PC-9 (cell line): ENCODE results near the gene SIPA1L3. TPM values are rescaled to one million over a fixed set of nuclear protein-coding genes. Genes with fewer than 3 reads are reported as not detected.

Source experiments
- BruUV-seq: library from RNA; stranded (reverse); fragments of 400-500 nt; replicated peaks from 2 replicates; lab custom pipeline; 2021; lab: Mats Ljungman, UMichigan
- CTCF ChIA-PET: fragments of 300-600 bp; sonication (Branson Sonifier 250); formaldehyde crosslinking; loops from one replicate; lab custom pipeline; 2022; ENCODE audit warnings: antibody characterized with exemption; lab: Charles Lee
- POLR2A ChIA-PET: fragments of 300-600 bp; sonication (Branson Sonifier 250); formaldehyde crosslinking; loops from one replicate; lab custom pipeline; 2022; ENCODE audit warnings: antibody characterized with exemption; ENCODE audit not compliant: unreplicated experiment; lab: Charles Lee
- DNase-seq, 2 experiments: peaks; one replicate each; pipeline versions ENCODE4 v3.0.0 to v3.0.0-alpha.2; 2015 to 2022; ENCODE audit warnings: mixed read lengths in 1 of 2
- H2AFZ ChIP-seq: fragments of 200-600 bp; sonication (generic); 2 replicates; pipeline ENCODE4 v1.8.1; 2017; ENCODE audit warnings: antibody characterized with exemption
- H3F3A ChIP-seq: fragments of 200-600 bp; sonication (generic); 2 replicates; pipeline ENCODE4 v1.8.1; 2017; ENCODE audit warnings: antibody characterized with exemption, mild to moderate bottlenecking, low read depth; ENCODE audit not compliant: insufficient read depth
- H3K27ac ChIP-seq: fragments of 200-600 bp; sonication (generic); 2 replicates; pipeline ENCODE4 v1.6.1; 2016; ENCODE audit warnings: mixed run types
- H3K27me3 ChIP-seq: fragments of 200-600 bp; sonication (generic); 2 replicates; pipeline ENCODE4 v1.6.1; 2016; ENCODE audit warnings: low read depth, mixed run types; ENCODE audit not compliant: insufficient read depth
- H3K36me3 ChIP-seq: fragments of 200-600 bp; sonication (generic); 2 replicates; pipeline ENCODE4 v1.6.1; 2016; ENCODE audit warnings: low read depth, mixed run types
- H3K4me1 ChIP-seq: fragments of 200-600 bp; sonication (generic); replicated peaks from 2 replicates; pipeline ENCODE4 v1.6.1; 2016; ENCODE audit warnings: mixed run types; ENCODE audit not compliant: insufficient read depth
- H3K4me2 ChIP-seq: fragments of 200-600 bp; sonication (generic); 2 replicates; pipeline ENCODE4 v1.6.1; 2017; ENCODE audit warnings: mixed run types
- H3K4me3 ChIP-seq: fragments of 200-600 bp; sonication (generic); 2 replicates; pipeline ENCODE4 v1.6.1; 2016; ENCODE audit warnings: mixed run types
- H3K79me2 ChIP-seq: fragments of 200-600 bp; sonication (generic); 2 replicates; pipeline ENCODE4 v1.6.1; 2017; ENCODE audit warnings: low read depth, mixed run types
- H3K9me2 ChIP-seq: fragments of 200-600 bp; sonication (generic); 2 replicates; pipeline ENCODE4 v1.8.1; 2017; ENCODE audit warnings: mild to moderate bottlenecking; ENCODE audit not compliant: insufficient read depth
- H3K9me3 ChIP-seq: fragments of 200-600 bp; sonication (generic); 2 replicates; pipeline ENCODE4 v1.8.1; 2016; ENCODE audit warnings: low read depth; ENCODE audit not compliant: insufficient read depth
- H4K20me1 ChIP-seq: fragments of 200-600 bp; sonication (generic); 2 replicates; pipeline ENCODE4 v1.8.1; 2017; ENCODE audit not compliant: insufficient read depth
- CTCF ChIP-seq: fragments of 200-600 bp; sonication (generic); conservative IDR thresholded peaks from 2 replicates; pipeline ENCODE4 v1.6.1; 2017; ENCODE audit warnings: mixed run types, antibody characterized with exemption, mild to moderate bottlenecking, moderate library complexity
- EZH2 ChIP-seq: fragments of 200-600 bp; sonication (generic); IDR thresholded peaks from 2 replicates; pipeline ENCODE4 v1.8.0; 2017; ENCODE audit warnings: antibody characterized with exemption, low read depth
- intact Hi-C: fragments of 100-400 bp; cut with micrococcal nuclease; formaldehyde crosslinking; loops from one replicate; pipeline ENCODE4 v1.10.0; 2022; ENCODE audit not compliant: unreplicated experiment
- total RNA-seq: library from RNA; stranded (reverse); gene quantifications from 2 replicates; pipeline ENCODE4 v1.2.3, GENCODE V29; 2021

The SIPA1L3 gene
- total RNA-seq, 1 experiment from 2014 or later, result 55.2 TPM

- POLR2A ChIA-PET, result no interaction called here
- H3K9me3 ChIP-seq, result no peaks in the 10 kb centered on the region
- no peak overlapping the region for H3K4me2 ChIP-seq
Observed at GRCh38 chr19:37983916-37984315, 76.9 kb downstream of the SIPA1L3 start.

GRCh38 chr19:37986048-37986750, 79.2 kb downstream of the SIPA1L3 start:
- peaks cover 11% of the 10 kb centered on the region for H3K79me2 ChIP-seq
- H3K4me2 ChIP-seq, result no peak overlapping the region
- intact Hi-C loops, result no loop called here
- no peak overlapping the region for H2AFZ ChIP-seq
- ChIA-PET CTCF (no interaction called here), POLR2A (no interaction called here)
- H3K9me3 ChIP-seq, result no peaks in the 10 kb centered on the region
- no TSS peak for BruUV-seq
- H3K36me3 ChIP-seq, result no peaks in the 10 kb centered on the region
- TF ChIP-seq CTCF, result no peak
- no peak for TF ChIP-seq EZH2
- H3F3A ChIP-seq, result peaks cover 20% of the 10 kb centered on the region; the same call in 1 of the 2 replicates
- peaks cover 4% of the 10 kb centered on the region for H4K20me1 ChIP-seq
- H3K27me3 ChIP-seq, result no peaks in the 10 kb centered on the region
- H3K4me1 ChIP-seq, result peaks cover 41% of the 10 kb centered on the region
- no peaks in the 10 kb centered on the region for H3K9me2 ChIP-seq
- no peak overlapping the region for H3K27ac ChIP-seq
- DNase-seq, result no peak
- H3K4me3 ChIP-seq, result no peak overlapping the region

More at GRCh38 chr19:37983916-37984315, 76.9 kb downstream of the SIPA1L3 start:
- H3K36me3 ChIP-seq, result no peaks in the 10 kb centered on the region
- TF ChIP-seq EZH2, result no peak
- no peak for TF ChIP-seq CTCF
- H3K4me3 ChIP-seq, result no peak overlapping the region
- intact Hi-C loops, result no loop called here
- H4K20me1 ChIP-seq, result peaks cover 4% of the 10 kb centered on the region; the same call in 1 of the 2 replicates
- H3F3A ChIP-seq, result no peaks in the 10 kb centered on the region
- H3K27me3 ChIP-seq, result no peaks in the 10 kb centered on the region
- H3K27ac ChIP-seq, result no peak overlapping the region
- no TSS peak for BruUV-seq
- CTCF ChIA-PET, result no interaction called here
- H3K79me2 ChIP-seq, result peaks cover 11% of the 10 kb centered on the region; the same call in 1 of the 2 replicates
- no peak overlapping the region for H2AFZ ChIP-seq
- peaks cover 23% of the 10 kb centered on the region for H3K4me1 ChIP-seq
- H3K9me2 ChIP-seq, result no peaks in the 10 kb centered on the region
- DNase-seq, result no peak

- intact Hi-C loops, result no loop called here
- Histone ChIP-seq H3K4me2 (no peak overlapping the region), H3K9me2 (no peaks in the 10 kb centered on the region), H3K9me3 (no peaks in the 10 kb centered on the region), H3K27me3 (no peaks in the 10 kb centered on the region), H3K27ac (no peak overlapping the region), H2AFZ (no peak overlapping the region), H3K79me2 (peaks cover 11% of the 10 kb centered on the region), H3K4me3 (no peak overlapping the region), H3K36me3 (no peaks in the 10 kb centered on the region), H3F3A (peaks cover 30% of the 10 kb centered on the region; the same call in 1 of the 2 replicates), H3K4me1 (peaks cover 41% of the 10 kb centered on the region), H4K20me1 (peaks cover 4% of the 10 kb centered on the region)
- CTCF ChIA-PET, result no interaction called here
- no TSS peak for BruUV-seq
- TF ChIP-seq CTCF (peak; percentile 42), EZH2 (no peak)
- DNase-seq, result no peak
- POLR2A ChIA-PET, result no interaction called here
Observed at GRCh38 chr19:37987356-37988332, 80.6 kb downstream of the SIPA1L3 start.
